Measurements from ENCODE around the gene ANK3. TPM values are rescaled to one million over a fixed set of nuclear protein-coding genes. Genes with fewer than 3 reads are reported as not detected.

ANK3 gene
- total and polyA plus RNA-seq, 2 experiments from 2014 or later: 46.5 to 85.2 TPM

GRCh38 chr10:60175441-60175971, 214.2 kb downstream of the ANK3 start (continued):
- no peak for TF ChIP-seq EZH2 (IDR thresholded peaks at IDR 0.05; ENCODE audit: low read depth, unreplicated experiment)
- no peak for TF ChIP-seq CREB1 (CRISPR knock-in tag; IDR thresholded peaks at IDR 0.05; ENCODE audit: low read depth)
- TF ChIP-seq JUNB (IDR thresholded peaks at IDR 0.05; ENCODE audit: unreplicated experiment): no peak
- TF ChIP-seq CTCF (conservative IDR thresholded peaks at IDR 0.05; ENCODE audit: low read depth in 2 of 2): no peak
- no peak for TF ChIP-seq EZH2phosphoT487 (IDR thresholded peaks at IDR 0.05; ENCODE audit: unreplicated experiment)

DNA sequence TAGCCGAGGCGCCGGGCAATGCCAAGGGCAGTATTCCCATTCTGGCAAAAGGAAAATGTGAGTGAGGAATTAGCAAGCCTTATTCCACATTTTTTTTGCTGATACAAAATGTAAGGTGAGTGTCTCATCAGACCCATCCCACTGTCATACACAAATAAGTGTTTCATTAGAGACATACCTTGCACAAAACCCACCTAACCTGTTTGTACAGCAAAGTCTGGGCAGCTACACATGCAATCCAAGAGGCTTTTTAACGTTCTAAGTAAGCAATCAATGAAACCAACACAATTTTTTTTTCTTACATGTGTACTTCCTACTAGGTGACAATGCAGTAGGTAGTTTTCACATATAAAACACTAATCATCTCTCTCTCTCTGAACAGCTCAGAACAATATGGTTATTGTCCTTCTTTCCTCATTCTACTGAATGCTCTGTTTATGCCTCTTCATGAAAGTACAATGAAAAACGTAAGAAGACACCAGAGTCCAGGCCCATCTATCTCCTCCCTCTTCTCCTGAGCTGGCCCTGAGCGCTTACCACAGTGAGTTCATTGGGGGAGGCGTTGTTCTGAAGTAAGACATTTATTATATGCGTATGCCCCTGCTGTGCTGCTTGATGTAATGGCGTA, 217.2 kb downstream of the ANK3 start:
- Histone ChIP-seq H3K4me1 (ENCODE audit: insufficient read depth) (no peaks in the 10 kb centered on the region), H3K4me2 (no peak overlapping the region), H3K9me2 (ENCODE audit: insufficient read depth) (no peaks in the 10 kb centered on the region), H2AFZ (no peak overlapping the region), H4K20me1 (replicated peaks; ENCODE audit: insufficient read depth) (no peaks in the 10 kb centered on the region), H3K36me3 (ENCODE audit: insufficient read depth) (no peaks in the 10 kb centered on the region), H3F3A (replicated peaks; ENCODE audit: low read depth) (no peaks in the 10 kb centered on the region), H3K4me3 (no peak overlapping the region), H3K27ac (ENCODE audit: low read depth) (no peak overlapping the region), H3K27me3 (ENCODE audit: insufficient read depth) (no peaks in the 10 kb centered on the region), H3K79me2 (replicated peaks; ENCODE audit: insufficient read depth) (no peaks in the 10 kb centered on the region)
- Mint-ChIP-seq H3K4me3 (no peak overlapping the region), H3K27ac (no peak overlapping the region), H3K4me1 (peaks cover 11% of the 10 kb centered on the region), H3K9me3 (no peaks in the 10 kb centered on the region), H3K36me3 (ENCODE audit: low read depth) (no peaks in the 10 kb centered on the region), H3K27me3 (ENCODE audit: insufficient read depth, low read depth, poor library complexity) (no peaks in the 10 kb centered on the region)
- ATAC-seq: no peak
- DNase-seq (ENCODE audit: low spot score): no peak
- TF ChIP-seq JUNB (IDR thresholded peaks at IDR 0.05; ENCODE audit: unreplicated experiment) (no peak), EZH2 (IDR thresholded peaks at IDR 0.05; ENCODE audit: low read depth, unreplicated experiment) (no peak), POLR2AphosphoS5 (IDR thresholded peaks at IDR 0.05; ENCODE audit: low read depth) (no peak), ZNF114 (CRISPR knock-in tag; IDR thresholded peaks at IDR 0.05) (no peak), CREB1 (CRISPR knock-in tag; IDR thresholded peaks at IDR 0.05; ENCODE audit: low read depth) (no peak), ZNF331 (CRISPR knock-in tag; IDR thresholded peaks at IDR 0.05; ENCODE audit: low read depth) (no peak), NANOG (IDR thresholded peaks at IDR 0.05; ENCODE audit: borderline replicate concordance) (no peak), EZH2phosphoT487 (IDR thresholded peaks at IDR 0.05; ENCODE audit: unreplicated experiment) (no peak)
- TF ChIP-seq, protein P1, sequence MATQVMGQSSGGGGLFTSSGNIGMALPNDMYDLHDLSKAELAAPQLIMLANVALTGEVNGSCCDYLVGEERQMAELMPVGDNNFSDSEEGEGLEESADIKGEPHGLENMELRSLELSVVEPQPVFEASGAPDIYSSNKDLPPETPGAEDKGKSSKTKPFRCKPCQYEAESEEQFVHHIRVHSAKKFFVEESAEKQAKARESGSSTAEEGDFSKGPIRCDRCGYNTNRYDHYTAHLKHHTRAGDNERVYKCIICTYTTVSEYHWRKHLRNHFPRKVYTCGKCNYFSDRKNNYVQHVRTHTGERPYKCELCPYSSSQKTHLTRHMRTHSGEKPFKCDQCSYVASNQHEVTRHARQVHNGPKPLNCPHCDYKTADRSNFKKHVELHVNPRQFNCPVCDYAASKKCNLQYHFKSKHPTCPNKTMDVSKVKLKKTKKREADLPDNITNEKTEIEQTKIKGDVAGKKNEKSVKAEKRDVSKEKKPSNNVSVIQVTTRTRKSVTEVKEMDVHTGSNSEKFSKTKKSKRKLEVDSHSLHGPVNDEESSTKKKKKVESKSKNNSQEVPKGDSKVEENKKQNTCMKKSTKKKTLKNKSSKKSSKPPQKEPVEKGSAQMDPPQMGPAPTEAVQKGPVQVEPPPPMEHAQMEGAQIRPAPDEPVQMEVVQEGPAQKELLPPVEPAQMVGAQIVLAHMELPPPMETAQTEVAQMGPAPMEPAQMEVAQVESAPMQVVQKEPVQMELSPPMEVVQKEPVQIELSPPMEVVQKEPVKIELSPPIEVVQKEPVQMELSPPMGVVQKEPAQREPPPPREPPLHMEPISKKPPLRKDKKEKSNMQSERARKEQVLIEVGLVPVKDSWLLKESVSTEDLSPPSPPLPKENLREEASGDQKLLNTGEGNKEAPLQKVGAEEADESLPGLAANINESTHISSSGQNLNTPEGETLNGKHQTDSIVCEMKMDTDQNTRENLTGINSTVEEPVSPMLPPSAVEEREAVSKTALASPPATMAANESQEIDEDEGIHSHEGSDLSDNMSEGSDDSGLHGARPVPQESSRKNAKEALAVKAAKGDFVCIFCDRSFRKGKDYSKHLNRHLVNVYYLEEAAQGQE (IDR thresholded peaks at IDR 0.05; ENCODE audit: unreplicated experiment): no peak
- TF ChIP-seq, protein P2, sequence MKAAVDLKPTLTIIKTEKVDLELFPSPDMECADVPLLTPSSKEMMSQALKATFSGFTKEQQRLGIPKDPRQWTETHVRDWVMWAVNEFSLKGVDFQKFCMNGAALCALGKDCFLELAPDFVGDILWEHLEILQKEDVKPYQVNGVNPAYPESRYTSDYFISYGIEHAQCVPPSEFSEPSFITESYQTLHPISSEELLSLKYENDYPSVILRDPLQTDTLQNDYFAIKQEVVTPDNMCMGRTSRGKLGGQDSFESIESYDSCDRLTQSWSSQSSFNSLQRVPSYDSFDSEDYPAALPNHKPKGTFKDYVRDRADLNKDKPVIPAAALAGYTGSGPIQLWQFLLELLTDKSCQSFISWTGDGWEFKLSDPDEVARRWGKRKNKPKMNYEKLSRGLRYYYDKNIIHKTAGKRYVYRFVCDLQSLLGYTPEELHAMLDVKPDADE (IDR thresholded peaks at IDR 0.05): no peak

Data from GM23338 (cell line).